ENCODE measurements around the gene FEN1.

The FEN1 gene

DNA sequence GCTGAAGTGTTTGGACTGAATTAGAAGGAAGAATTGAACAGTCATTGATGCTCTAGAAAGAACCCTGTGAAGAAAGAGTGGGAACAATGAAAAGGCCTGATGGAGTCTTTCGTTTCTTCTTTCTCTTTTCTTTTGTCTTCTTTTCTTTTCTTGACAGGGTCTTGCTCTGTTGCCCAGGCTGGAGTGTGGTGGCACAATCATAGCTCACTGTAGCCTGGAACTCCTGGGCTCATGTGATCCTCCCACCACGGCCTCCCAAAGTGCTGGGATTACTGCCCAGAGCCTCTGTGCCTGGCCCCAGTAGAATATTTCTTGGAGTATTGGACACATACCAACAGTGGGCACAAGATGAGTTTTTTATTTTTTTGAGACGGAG is 1.1 kb downstream of the FEN1 start:
- DNase-seq (ENCODE audit: low read depth in 2 of 3, low spot score in 2 of 3) = no peak

DNA sequence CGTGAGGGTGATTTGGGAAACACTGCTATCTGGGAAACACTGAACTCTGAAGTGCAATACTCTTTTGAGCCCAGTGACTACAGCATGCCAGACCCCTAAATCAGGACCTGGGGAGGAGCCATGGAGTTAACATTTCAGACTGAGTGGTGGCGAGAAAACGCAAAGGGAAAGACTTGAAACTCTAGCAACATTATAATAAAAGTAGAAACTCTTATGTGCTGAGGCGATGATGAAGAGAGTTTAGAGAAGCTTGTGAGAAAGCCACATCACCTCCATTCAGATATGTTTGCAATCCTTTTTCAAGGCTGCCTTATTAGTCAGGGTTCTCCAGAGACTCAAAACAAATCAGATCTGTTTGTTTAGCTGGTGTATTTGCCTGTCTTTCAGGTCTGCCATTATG is 1.9 kb downstream of the FEN1 start:
- no peak for DNase-seq (ENCODE audit: low read depth in 2 of 3, low spot score in 2 of 3)

DNA sequence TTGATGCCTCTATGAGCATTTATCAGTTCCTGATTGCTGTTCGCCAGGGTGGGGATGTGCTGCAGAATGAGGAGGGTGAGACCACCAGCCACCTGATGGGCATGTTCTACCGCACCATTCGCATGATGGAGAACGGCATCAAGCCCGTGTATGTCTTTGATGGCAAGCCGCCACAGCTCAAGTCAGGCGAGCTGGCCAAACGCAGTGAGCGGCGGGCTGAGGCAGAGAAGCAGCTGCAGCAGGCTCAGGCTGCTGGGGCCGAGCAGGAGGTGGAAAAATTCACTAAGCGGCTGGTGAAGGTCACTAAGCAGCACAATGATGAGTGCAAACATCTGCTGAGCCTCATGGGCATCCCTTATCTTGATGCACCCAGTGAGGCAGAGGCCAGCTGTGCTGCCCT is 2.7 kb downstream of the FEN1 start:
- no peak for DNase-seq (ENCODE audit: low read depth in 2 of 3, low spot score in 2 of 3)

DNA sequence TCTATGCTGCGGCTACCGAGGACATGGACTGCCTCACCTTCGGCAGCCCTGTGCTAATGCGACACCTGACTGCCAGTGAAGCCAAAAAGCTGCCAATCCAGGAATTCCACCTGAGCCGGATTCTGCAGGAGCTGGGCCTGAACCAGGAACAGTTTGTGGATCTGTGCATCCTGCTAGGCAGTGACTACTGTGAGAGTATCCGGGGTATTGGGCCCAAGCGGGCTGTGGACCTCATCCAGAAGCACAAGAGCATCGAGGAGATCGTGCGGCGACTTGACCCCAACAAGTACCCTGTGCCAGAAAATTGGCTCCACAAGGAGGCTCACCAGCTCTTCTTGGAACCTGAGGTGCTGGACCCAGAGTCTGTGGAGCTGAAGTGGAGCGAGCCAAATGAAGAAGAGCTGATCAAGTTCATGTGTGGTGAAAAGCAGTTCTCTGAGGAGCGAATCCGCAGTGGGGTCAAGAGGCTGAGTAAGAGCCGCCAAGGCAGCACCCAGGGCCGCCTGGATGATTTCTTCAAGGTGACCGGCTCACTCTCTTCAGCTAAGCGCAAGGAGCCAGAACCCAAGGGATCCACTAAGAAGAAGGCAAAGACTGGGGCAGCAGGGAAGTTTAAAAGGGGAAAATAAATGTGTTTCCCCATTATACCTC is 3.3 kb downstream of the FEN1 start:
- DNase-seq (ENCODE audit: low read depth in 2 of 3, low spot score in 2 of 3) = no peak

DNA sequence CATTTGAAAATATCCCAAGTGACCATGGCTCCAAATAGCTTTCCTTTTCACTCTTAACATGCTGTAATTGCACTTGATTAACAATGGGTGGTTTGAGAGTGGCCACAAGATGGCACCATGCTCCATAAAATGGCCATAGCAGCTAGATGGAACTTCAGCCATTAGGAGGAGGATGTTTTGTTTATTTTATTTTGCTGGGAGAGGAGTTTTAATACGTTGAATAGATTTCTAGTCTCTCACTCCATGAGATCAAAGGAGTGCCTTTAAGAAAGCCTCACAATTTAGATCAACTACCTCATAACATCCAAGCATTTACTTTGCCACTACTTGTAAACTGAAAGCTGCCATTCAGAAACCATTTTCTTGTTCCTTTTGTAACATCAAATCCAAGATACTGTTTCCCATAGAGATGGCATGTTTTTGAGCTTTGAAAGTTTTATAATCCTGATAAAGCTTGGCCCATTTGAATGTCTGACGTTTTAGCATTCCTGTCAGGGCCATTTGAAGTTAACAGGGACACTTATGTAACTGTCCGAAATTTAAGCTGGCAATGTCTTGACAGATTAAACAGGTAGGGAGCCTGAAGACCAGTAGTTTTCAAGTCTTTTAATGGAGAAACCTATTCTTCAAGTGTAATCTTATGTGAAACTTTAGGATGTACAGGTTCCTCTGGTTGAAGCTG is 4.7 kb downstream of the FEN1 start:
- no peak for DNase-seq (ENCODE audit: low read depth in 2 of 3, low spot score in 2 of 3)

DNA sequence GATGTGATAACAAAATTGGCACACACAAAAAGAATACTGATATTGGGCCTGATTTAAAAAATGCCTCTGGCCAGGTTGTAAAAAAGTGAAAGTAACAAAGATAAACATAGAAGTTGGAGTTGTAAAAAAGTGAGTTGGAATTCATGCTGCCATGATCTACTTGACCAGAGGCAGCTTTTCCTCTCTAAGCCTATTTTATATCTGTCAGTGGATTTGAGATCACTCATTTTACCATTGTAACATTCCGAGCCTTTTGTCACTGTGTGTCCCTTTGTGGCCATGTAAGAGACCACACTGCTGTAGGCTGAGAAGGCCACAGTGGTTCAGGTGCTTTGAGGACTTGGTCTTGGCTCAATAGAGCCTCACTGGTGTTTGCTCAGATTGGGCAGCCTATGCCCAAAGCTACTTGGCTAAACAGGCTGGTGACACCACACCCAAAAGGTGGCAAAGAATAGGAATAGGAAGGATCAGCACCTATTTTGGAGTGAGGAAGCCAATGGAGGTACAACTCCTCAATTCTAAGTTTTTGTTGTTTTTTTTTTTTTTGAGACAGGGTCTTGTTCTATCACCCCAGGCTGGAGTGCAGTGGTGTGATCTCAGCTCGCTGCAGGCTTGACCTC is 7.1 kb downstream of the FEN1 start:
- no peak for DNase-seq (ENCODE audit: low read depth in 2 of 3, low spot score in 2 of 3)

DNA sequence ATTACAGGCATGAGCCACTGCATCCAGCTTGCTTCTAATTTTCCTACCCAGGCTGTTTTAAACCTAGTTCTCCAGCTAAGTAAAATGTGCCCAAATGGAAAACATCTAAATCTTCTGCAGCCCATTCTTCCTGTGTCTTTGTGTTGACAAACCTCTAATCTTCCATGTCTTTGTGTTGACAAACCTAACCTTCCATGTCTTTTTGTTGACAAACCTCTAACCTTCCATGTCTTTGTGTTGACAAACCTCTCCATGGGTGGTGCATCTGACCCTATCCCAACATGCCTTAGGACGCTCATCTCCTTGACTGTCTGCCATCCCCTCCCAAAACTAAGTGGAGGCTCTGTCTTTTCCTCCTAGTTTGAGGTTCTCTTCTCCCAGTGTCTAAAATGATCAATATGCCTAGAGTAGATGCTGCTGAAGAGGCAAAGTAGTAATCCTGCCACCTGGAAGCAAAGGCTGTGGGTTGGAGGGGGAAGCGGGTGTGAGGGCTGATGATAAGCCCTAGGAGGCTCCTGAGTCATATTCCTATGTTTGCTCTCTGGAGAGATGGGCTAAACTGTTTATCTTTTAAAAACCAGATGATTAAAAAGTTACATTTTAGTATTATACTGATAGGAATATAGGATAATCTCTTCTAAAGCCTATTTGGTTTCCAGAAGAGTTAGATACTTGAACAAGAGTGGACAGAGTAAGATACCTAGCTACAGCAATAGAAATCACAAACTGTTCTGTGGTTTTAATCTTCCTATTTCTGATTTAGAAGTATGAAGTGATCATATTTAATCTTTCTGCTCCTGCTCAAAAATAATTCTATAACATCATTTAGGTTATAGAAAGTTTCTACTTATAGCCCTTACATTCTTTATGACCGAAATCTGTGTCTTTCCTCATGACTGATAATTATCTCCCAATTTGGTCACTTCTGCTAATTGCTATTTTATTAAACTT is 7.9 kb downstream of the FEN1 start:
- no peak for DNase-seq (ENCODE audit: low read depth in 2 of 3, low spot score in 2 of 3)

DNA sequence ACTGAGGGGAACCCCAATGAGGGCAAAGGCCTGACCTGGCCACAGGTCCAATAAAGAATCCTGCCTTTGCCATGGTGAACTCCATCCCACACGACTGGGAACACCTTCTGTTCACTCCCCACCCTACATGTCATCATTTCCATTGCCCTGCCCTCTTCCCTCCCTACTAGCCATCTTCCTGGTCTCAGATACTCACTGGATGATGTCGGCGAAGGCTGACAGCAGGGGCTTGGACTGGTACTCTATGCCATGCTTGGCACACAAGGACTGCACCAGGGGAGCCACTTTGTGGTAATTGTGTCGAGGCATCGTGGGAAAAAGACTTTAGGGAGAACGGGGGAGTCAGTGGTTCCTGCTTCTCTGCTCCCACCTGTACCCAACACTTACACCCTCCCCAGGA is 9.9 kb downstream of the FEN1 start:
- no peak for DNase-seq (ENCODE audit: low read depth in 2 of 3, low spot score in 2 of 3)

DNA sequence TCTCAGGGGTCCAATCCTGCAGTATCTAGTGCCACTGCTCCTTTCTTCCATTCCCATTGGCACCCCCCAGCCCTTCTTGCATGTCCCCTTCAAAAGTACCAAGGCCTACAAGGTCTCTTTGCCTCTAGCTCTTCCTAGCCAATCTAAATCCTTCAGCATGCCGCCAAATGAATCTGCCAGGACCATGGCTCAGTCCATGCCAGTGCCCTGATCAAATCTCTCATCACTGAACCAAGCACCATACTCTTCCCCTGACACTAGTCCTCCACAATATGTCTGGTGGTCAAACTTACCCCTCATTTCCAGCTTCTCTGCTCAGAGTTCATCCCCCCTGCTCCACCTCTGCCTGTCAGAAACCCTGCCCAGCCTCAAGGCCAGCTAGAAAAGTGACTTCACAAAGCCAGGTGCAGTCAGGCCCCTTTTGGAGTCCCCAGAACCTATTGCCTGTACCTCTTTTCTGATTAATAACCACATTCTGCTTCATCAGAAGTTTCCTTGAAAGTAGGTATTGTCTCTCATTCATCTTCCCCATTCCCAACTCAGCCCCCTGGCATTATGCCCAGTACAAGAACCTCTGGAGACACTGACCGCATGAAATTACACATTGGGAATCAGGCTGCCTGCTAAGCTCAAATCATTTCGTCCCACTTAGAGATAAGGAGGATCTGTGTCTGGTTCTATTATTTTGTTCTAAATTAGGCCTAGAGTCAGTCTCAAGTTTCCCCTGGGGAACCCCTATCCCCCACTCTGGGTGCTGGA is 11.4 kb downstream of the FEN1 start:
- DNase-seq (ENCODE audit: low read depth in 2 of 3, low spot score in 2 of 3) = no peak

DNA sequence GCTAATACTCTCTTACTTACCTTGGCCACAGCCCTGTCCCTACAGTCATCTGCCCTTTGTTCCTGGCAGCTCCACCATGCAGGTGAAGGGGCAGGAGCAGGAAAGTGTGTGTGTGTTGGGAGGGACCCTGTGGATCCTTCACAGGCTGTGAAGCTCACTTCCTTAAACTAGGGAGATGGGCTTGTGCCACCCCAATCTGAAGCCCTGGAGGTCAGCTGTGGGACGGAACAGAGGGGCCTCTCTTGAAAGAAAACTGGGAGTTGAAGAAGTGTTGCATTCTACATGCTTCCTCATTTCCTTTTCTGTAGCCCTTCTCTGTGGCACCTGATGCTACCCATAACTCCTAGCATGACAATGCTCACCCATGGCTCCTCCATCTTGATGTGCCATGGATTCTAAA is 12.4 kb downstream of the FEN1 start:
- DNase-seq (ENCODE audit: low read depth in 2 of 3, low spot score in 2 of 3) = no peak

DNA sequence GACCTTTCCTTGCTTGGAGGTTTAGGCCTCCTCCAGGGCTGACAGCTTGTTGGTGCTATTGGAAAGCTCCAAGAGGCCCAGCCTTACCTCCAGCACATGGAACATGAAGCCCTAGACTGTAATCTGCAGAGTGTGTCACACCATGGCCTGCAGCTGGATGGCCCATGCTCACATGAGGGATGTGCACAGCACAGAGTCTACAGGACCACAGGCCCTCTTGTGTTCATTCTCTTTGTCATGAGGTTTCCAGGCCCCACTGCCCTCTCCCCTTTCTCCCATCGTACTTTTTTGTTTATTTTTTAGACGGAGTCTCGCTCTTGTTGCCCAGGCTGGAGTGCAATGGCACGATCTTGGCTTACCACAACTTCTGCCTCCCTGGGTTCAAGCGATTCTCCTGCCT is 14.1 kb downstream of the FEN1 start:
- no peak for DNase-seq (ENCODE audit: low read depth in 2 of 3, low spot score in 2 of 3)

DNA sequence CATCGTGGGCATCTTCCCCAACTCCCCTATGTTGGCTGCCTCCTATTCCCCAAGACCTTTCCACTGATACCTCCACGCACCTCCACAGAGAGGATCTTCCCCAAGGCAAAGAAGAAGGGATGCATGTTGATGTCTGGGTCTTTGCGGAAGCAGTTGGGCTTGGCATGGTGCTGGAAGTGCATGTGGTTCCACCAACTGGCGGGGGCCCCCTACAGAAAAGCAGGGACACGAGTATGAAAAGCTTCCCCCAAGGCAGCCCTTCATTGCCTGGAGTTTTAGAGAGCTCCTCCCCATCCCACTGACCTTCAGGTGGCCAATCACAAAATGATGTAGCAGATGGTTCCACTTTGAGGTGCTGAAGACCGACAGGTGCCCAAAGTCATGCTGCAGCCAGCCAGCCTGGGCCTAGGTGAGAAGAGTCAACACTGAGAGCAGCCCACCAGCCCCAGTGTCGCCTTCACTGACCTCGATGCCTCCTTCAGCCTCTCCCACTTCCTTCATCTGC is 18.0 kb downstream of the FEN1 start:
- DNase-seq (ENCODE audit: low read depth in 2 of 3, low spot score in 2 of 3) = no peak

DNA sequence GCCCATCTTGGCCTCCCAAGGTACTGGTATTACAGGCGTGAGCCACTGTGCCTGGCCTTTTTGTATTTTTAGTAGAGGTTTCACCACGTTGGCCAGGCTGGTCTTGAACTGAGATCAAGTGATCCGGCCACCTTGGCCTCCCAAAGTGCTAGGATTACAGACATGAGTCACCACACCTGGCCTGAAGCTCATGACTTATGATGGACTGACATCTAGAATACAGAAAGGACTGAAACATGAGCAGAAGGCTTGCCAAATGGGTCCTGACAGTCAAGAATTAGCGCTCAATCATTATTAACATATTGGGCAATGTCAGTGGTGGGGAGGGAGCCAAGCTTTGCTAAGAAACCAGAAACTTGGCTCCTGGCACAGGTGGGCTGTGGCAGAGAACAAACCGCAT is 19.1 kb downstream of the FEN1 start:
- no peak for DNase-seq (ENCODE audit: low read depth in 2 of 3, low spot score in 2 of 3)

DNA sequence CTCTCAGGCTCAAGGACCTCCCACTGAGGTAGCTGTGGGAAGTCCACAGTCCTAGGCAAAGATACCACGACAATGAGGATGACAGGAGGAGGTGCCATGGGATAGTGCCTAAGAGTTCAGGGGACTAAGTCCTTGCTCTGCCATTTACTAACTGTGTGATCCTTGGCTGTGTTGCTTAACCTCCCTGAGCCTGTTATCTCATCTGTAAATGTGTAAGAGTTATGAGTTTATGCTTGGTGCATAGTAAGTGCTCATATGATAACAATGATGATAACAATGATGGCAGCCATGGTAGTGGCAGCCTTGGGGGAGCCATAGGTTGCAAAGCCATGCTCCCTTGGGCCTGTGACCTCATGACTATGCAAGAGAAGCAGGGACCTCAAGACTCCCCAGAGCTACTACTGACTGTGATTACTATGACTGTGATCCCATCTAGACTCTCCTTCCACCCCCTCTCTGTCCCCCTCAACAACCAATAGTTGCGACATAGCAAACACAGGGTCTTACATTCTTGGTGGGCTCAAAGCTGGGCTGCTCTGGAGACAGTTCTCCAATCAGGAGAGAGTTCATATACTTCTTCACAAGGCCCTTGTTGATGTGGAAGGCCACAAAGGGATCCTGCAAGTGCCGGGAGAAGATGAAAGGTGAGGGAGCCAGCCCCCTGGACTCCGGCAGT is 20.2 kb downstream of the FEN1 start:
- DNase-seq (ENCODE audit: low read depth in 2 of 3, low spot score in 2 of 3) = no peak

DNA sequence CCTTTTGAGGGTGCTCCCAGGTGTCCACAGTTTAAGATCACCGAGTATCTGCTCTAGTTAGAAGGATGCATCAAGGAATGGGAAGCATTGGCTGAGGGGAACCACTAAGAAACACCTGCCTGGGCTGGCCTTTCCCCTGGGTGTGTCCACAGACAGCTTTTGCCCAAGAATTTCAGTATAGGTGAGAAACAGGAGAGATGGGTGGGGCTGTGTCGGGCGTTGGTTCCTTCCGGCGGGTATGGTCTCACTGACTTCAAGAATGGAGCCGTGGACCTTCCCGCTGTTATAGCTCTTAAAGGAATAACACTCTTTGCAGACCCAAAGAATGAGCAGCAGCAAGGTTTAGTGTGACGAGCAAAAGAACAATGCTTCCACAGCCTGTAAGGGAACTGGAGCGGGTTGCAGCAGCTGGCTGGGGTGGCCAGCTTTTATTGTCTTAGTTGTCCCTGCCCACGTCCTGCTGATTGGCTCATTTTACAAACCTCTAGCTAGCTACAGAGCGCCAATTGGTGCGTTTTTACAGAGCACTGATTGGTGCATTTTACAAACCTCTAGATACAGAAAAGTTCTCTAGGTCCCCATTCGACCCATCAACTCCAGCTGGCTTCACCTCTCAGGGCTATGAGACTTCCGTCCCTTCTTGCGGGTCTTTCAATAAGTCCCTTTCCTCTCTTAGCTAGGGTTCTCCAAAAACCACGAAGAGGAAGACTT is 21.7 kb downstream of the FEN1 start:
- no peak for DNase-seq (ENCODE audit: low read depth in 2 of 3, low spot score in 2 of 3)

DNA sequence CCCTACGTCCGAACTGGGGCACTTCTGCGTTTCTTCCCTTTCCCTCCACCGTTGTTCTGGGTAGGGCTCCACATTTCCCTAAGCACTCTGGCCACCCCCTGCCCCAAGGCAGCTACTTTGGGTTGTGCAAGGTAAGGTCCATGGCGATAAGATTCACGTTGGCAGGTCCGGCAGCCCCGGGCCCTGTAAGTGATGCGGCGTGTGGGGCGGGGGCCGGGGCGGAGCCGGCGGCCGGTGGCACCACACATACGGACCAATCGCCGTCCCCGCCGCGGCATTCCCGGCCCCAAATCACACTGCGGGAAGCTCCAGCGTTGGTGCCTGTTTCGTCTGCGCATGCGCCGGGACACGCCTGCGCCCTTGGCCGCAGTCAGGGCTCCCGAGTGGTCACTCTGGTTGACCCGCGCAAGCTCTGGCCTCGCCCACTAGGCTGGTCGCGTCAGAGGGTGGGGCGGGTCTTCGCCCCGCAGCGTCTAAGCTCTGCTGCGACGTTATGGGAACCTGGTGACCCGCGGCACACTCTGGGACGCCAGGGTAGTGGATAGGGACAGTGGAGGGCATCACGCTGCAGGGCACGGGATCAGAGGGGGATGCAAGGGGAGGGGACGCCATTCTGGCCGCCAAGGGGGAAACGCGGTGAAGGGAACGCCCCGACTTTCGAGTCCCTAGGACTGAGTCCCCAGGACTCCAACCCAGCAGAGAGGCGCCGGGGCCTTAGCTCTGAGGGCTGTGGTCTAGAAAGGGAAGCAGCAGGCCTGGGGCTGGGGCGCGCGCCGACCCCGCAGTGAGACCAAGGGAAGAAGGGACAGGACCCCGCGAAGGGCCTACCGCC is 22.5 kb downstream of the FEN1 start:
- DNase-seq (ENCODE audit: low read depth in 2 of 3, low spot score in 2 of 3) = peak in 2 of 3 experiments; percentile 32

DNA sequence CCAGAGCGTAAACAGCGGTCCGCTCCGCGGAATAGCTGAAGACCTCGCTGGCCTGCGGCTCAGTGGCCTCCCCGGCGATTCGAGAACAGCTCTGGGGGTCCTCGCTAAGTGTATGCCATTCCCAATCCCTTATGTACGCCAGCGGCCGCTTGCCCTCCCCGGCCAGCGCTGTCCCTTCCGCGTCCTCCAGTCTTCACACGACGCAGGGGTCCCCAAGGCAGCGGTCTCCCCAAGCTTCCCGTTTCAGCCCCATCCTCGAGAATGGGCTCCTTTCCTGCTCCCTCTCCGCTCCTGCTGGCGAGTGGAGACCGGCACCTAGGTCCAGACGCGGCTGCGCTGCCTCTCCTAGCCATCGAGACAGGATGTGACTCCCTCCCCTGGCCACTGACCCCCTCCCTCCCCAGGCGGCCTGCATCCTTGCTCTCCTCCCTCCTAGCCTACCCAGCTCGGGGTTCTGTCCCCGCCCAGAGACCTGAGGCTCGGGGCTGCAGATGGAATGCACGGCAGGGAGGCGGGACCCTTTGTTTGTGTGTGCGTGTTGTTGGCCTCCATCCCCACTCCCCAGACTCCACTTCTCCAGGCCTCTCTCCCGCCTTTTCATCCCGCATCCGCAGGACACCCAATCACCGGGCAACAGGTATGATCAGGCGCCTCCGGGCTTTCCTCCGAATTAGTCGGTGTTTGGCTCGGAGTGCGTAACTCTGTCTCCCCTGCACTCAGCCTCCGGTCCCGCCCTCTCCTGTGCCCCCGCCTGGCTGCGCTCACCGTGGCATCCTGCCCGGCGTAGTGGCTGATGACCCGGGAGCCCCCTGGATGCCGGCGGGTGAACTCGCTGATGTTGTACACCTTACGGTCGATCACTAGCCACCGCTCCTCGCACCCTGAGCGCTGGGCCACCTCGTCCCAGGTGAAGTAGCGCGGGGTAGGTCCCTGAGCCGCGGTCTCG is 23.4 kb downstream of the FEN1 start:
- DNase-seq (ENCODE audit: low read depth in 2 of 3, low spot score in 2 of 3) = peak in 2 of 3 experiments; percentile 37 to 42

All from activated CD8-positive, alpha-beta memory T cell treated with anti-CD3 and anti-CD28 coated beads for 48 hours (primary cell).